ENCODE measurements around the gene ITGAE.
"Not testable (repeated sequence)": the region's sequence is repeated elsewhere in the genome, so short reads cannot be mapped to it uniquely, and the experiment has no call there.

Gene ITGAE
- total RNA-seq, result 7.6 to 9.9 (median 8.4) reads per million in 4 donors

DNA sequence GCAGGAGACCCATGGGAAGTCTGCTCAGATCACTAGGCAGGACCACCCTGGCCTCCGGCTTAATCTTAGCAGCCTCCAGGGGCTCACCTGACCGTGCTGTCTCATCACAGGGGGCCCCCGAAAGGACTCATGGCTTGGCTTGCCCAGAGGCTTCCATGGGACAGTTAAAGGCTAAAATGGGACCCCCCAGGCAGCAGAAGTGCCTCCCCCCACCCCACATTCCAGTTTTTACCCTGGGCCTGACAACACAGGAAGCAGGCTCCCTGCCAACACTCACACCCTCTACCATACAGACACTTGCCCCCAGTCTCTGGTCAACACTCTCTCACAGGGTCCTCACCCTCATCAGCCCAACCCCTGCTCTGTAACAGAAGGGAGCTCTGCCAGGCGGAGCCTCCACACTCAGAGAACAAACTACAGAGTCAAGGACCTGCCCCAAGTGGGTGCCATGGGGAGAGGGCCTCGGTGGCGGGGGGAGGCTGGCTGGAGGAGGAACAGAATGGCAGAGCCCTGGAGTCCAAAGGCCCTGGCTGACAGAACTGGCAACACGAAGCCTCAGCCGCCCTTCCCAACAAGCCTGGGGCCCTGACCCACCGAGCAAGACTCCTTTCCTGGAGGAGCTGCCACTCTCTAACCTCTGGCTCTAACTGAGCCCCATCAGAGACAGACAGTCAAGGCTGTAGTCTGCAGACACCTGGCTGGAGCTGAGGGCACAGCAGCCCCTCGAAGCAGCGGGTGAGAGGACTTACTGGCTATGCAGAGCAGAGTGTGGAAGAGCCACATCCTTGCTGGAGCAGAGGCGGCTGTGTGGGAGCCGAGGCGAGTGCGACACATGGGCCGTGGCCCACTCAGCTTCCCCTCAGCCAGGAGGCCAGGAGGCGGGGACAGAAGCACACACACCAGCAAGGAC is at the start of gene ITGAE:
Gene ITGAE (minus strand): TSS at position 827 of the 910 bp plus-strand sequence. CDS start 44 bp downstream, at position 783.
- no peak for DNase-seq

- DNase-seq, result no peak
Measured at GRCh38 chr17:3848229-3848835, 47.3 kb upstream of the ITGAE start.

DNA sequence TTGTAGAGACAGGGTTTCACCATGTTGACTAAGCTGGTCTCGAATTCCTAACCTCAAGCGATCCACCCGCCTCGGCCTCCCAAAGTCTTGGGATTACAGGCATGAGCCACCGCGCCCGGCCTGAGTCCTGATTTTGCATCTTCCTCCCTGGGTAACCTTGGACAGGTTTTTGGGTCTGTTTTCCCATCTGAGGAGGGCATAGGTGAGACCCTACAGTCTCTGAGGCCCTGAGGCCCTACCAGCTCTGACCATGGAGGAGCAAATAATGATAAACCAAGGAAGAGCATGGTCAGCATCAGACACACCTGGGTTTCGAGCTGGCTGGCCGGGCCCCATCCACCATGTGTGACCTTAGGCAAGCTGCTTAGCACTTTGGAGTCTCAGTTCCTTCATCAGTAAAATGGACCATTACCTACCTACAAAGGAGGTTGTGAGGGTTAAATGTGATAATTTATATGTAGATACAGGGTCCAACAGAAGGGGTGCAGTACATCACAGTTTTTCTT is 46.2 kb upstream of the ITGAE start:
- no peak for DNase-seq

- no peak for DNase-seq
Measured at GRCh38 chr17:3846437-3847164, 45.6 kb upstream of the ITGAE start.

DNA sequence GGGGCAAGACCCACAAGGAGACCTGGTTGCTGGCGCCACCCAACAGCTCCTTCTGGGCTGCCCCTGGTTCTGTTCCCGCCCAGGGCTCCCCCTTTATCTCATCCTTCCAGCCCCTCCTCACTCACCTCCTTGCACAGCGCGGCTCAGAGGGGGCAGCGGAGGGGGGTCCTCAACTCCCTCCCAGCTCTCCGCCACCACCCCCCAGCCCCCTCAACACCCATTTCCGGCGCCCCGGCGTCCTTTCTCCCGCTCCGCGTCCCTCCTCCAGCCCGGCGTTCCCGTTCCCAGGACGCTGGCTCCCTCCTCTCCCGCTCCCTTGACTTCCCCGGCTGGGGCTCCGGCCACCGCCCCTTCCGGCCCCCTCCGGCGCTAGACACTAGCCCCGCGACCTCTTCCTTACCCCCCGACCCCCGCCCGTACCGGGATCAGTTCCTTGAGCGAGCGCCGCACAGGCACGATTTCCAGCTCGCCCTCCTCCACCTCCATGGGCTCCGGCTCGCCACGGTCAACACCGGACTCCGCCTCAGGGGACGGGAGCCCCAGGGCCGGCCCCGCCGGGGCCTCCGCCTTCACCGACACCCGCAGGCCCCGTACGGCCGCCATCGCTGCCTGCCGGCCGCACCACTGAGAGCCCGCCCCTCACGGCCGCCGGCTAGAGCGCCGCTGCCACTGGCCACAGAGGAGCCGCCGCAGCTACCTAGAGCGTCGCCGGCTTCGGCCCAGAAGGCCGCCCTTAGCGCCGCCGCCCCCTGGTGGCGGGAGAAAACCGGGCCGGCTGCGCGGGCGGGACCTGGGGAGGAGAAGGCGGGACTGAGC is 44.8 kb upstream of the ITGAE start, which contains the start of gene NCBP3:
Gene NCBP3 (minus strand): TSS at position 626 of the 816 bp plus-strand sequence. CDS start 23 bp downstream, at position 603.
- DNase-seq, result peak; percentile 81 to 95 (median 86)

GRCh38 chr17:3845291-3845620 is 44.3 kb upstream of the ITGAE start:
- peak in 1 of 5 donors; percentile 47 for DNase-seq

DNA sequence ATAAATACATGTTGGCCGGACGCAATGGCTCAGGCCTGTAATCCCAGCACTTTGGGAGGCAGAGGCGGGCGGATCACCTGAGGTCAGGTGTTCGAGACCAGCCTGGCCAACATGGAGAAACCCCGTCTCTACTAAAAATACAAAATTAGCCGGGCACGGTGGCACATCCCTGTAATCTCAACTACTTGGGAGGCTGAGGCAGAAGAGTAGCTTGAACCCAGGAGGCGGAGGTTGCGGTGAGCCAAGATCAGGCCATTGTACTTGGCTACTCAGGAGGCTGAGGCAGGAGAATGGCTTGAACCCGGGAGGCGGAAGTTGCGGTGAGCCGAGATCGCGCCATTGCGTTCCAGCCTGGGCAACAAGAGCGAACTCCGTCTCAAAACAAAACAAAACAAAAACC is 43.6 kb upstream of the ITGAE start:
- not testable (repeated sequence) for DNase-seq

DNA sequence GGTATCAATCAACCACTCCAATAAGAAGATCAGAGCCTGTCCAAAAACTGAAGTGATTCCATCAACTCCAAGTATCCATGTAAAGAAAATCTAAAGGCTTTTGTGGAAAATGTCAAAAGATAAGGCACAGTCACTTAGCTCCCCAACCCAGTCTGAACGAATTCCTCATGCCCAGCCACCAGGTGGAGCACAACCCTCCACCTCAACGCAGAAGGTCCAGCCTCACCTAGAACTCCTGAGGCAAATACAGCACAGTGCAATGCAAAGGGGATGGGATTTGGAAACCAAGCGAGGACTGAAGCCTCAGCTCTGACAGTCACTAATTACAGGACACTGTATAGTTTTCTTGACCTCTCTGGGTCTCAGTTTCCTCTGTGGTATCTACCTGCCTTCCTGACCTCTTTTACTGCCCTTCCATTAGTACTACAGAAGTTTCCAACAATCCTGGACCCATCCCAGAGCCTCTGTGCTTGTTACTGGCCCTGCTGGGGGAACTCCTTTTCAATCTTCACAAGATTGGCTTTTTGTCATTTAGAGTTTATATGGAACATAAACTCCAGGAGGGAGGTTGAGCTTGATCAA is 43.0 kb upstream of the ITGAE start:
- DNase-seq, result peak in 3 of 5 donors; percentile 35 to 54 (median 41)

- no peak for DNase-seq
Measured at GRCh38 chr17:3838206-3838605, 37.2 kb upstream of the ITGAE start.

GRCh38 chr17:3836551-3836950 is 35.6 kb upstream of the ITGAE start:
- DNase-seq, result no peak

DNA sequence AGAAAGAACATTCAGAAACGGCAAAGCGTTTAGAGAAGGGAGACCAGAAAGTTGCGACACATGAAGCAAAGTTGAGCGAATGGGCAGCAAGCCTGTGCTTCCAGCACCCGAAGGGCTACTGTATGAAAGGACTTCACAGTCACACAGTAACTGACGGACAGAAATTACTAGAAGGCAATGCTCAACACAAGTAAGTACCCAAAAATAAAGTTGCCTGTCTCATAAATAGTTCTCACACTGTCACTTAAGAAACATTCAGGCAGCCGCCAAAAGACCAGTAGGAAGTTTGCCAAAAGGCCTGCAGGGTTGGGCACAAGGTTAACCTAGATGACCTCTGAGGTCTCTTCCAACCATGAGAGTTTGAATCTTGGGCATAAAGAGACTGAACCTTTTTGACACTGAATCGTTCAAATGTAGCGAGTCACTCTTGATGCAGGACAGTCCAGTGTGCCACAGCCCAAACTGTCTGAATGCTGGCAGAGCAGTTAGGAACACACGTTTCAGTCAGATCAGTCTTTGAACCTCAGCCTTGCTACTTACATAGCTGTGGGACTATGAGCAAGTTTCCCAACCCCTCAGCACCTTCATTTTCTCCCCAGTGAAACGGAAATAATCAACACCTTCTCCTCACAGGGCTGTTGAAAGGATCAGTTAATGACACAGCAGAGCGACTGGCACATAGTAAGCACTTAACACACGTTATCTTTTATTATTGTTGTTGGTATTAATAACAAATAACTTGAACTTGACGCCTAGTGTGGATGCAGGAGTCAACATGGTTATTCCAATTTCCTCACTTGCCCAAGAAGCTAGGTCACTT is 34.6 kb upstream of the ITGAE start:
- DNase-seq, result no peak

DNA sequence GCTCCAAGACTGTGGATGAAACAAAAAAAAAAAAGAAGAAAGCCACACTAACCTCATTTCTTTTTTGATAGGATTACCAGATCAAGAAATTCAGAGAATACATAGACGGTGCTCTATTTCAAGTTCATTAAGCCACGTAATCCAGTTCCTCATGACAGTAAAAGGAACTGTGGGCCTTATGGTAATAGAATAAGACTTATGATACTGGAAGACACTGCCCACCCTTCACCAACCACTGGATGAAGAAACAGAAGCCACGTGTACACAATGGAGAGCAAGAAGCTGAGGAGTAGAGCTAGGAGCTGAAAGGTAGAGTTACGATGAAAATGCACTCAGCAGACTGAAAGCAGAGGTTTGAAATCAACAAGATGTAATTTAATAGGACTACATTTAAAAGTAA is 33.8 kb upstream of the ITGAE start:
- DNase-seq, result no peak

- no peak for DNase-seq
Measured at GRCh38 chr17:3828852-3829232, 27.9 kb upstream of the ITGAE start.

GRCh38 chr17:3828151-3828851 is 27.3 kb upstream of the ITGAE start:
- DNase-seq, result no peak

DNA sequence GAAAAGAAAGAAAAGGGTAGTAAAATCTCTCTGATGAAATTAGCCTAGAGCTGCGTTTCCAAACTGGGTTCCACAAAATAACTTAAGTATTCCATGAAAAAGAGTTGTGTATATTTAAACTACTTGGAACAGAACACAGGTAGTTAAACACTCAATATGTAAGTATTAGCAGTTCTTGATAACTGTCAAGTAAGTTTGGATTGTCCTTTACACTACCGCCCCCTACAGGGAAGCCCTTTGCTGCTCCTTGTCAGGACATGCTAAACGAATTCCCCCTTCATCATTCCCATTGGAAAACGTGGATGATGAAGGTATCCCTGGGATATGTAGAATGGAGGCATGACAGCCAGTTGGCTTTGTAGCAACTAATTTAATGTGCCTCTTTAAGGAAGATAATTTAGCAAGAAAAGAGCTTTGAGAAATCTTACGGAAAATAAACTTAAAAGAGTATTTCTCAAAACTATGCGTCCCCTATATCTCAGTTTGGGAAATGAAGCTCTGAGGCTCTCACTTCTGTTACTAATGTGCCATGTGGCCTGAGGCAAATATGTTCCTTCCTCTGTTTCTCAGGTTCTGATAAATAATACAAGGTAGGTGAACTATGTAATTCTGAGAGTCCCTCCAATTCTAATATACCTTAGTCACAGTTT is 26.3 kb upstream of the ITGAE start:
- DNase-seq, result peak; percentile 26 to 72 (median 62)

DNA sequence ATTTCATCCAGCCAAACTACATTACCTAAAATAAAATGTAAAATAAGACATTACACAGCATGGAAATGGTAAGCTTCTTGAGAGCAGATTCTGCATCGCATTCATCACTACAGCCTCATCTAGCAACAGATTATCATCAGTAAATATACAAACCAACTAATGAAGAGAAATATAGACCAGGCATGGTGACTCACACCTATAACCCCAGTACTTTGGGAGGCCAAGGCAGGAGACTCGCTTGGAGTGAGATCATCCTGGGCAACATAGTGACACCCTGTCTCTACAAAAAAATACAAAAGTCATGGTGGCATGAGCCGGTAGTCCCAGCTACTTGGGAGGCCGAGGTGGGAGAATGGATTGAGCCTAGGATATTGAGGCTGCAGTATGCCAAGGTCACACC is 25.2 kb upstream of the ITGAE start:
- no peak for DNase-seq

DNA sequence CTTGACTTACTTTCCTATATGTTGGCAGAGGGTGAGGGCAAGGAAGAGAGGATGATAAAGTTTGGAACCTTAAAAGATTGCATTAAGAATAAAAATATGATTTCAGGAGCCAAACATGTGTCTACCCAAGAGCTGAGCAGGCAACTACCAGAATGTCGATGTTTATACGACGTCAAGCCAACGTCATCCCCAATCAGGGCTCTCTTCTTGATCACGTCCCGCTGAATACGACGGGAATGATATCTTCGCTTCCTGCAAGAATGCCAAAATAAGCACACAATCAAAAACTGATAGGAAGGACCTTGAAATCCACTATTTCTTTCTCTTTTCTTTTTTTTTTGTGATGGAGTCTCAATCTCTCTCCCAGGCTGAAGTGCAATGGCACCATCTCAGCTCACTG is 20.1 kb upstream of the ITGAE start:
- DNase-seq, result no peak

GRCh38 chr17:3818786-3819185 is 17.8 kb upstream of the ITGAE start:
- no peak for DNase-seq

DNA sequence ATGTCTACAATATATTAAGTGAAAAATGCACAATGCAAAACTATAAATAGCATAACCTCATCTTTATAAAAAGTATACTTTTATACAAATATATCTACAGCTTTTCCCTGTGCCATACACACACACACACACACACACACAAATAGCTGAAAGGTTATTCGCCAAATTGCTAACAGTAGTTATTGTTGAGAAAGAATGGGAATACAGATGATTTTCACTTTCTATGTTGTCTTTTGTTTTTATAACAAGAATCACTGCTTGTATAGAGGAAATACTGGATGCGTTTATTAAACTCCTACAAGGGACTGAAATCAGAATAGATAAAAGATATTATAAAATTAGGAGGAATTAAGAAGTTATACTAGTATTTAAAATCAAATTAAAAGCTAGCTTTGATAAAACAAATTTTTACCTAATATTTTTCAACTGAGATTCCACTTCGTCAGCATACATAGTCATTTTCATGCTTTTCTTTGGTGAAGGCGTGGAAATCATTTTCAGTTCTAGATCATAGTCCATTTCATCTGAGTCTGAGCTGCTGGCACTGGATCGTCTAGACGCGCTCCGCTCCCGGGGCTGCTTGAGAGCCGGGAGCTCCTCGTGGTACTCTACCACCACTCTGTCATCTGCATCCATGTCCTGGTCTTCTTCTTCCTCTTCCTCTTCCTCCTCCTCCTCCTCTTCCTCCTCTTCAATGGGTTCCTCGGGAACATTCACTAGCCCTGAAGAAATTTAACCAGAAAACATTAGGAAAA is 17.0 kb upstream of the ITGAE start:
- DNase-seq, result no peak

All from T-helper 1 cell (primary cell).